GM18909 (cell line): ENCODE results near the gene SIAH3.
"Not testable (repeated sequence)": the region's sequence is repeated elsewhere in the genome, so short reads cannot be mapped to it uniquely, and the experiment has no call there.

Experiments used
- ATAC-seq: cut with Tn5 transposase; IDR thresholded peaks from one replicate; pipeline ENCODE4 v1.9.1; 2021; ENCODE audit warnings: mild to moderate bottlenecking; ENCODE audit not compliant: unreplicated experiment, poor library complexity

SIAH3 gene

GRCh38 chr13:45851171-45851921 lies at the start of gene SIAH3:
SIAH3 (minus strand) TSS chr13:45851753; CDS start chr13:45851629, 124 bp downstream.
- ATAC-seq, result no peak

DNA sequence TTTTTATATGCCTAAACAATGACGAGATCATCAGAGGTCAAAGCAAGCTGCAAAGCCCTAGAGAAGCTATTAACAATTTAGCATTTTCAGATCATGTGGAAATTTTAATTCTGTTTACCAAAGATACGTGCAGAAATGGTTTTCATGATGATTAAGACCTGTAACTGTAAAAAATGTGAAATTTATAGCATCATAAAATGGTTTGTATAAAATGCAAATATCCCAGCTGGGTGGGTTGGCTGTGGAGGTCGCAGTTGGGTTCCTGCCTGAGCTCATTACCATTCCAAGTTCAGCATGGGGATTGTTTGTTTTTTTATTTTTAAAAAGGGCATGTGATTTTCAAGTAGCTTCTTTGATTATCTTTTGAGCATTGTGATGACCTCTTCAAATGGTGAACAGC lies 47.9 kb upstream of the SIAH3 start:
- ATAC-seq, result no peak

GRCh38 chr13:45897562-45897961 lies 46.0 kb upstream of the SIAH3 start:
- no peak for ATAC-seq

DNA sequence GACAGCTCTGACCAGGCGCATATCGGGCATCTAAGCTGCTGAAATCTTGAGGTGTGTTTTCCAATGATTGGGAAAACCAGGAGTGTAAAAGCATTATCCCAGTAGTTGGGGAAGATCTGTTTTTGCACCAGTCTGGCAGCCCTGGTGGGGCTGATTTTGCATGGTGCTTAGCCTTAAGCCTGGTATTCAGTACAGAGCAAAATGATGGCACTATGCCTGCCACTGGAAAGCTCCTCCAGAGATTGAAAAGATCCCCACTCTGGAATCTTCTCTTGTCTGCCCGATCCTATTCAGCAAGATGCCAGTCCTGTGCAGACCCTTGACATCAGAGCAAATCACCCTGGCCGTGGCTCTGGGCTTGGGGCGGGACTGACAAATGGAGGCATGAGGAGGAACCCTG lies 44.7 kb upstream of the SIAH3 start:
- ATAC-seq, result no peak

DNA sequence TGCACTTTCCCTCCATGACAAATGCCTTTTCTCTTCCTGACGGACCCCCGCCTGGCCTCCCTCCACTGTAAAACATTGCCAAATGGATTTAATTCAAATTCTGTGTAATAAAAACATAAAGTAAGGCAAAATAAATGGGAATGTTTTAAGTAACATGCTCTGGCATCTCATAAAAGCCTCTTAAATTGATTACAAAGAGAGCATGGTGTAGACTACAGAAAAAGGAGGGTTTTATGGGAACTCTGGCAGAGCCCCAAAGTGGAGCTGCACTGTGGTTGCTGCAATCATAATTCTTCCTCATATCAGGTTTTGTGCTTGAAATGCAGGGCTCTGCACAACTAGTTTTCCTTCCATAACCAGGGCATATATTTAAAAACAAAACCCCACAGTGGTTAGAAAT lies 44.3 kb upstream of the SIAH3 start:
- no peak for ATAC-seq

GRCh38 chr13:45892513-45892912 lies 41.0 kb upstream of the SIAH3 start:
- no peak for ATAC-seq

DNA sequence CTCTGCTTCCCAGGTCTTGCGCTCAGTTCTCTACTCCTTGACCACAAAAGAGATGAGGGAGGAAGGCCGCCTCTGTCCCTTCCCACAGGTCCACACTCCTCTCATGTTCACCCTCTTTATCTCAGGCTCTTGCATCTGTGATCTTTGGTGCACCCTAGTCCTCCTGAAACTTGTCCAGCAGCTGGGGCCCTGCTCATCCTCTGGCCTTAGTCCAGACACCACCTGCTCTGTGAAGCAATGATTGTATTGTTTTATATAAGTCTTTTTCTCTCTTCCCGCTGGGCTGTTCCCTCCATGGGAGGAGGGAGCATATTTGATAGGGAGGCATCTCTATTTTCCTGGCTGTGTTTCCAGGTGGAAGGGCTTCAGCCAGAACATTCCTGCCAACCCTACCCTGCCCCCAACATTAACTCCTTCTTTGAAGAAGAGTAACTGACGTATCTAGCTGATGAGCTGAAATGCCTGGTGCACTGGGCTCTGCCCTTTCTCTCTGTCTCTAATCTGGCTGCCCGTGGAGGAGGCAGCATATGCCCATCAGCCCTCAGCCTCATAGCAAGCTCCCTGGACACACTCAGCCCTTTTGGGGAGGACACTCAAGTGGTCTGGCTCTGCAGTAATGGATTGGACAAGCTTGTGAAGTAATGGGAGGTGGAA lies 38.2 kb upstream of the SIAH3 start:
- no peak for ATAC-seq

- ATAC-seq, result no peak
Measured at GRCh38 chr13:45886466-45886865, 34.9 kb upstream of the SIAH3 start.

- ATAC-seq, result no peak
Measured at GRCh38 chr13:45885194-45885593, 33.6 kb upstream of the SIAH3 start.

GRCh38 chr13:45882626-45883025 lies 31.1 kb upstream of the SIAH3 start:
- no peak for ATAC-seq

GRCh38 chr13:45881353-45881752 lies 29.8 kb upstream of the SIAH3 start:
- ATAC-seq, result no peak

GRCh38 chr13:45880242-45880641 lies 28.7 kb upstream of the SIAH3 start:
- ATAC-seq, result no peak

DNA sequence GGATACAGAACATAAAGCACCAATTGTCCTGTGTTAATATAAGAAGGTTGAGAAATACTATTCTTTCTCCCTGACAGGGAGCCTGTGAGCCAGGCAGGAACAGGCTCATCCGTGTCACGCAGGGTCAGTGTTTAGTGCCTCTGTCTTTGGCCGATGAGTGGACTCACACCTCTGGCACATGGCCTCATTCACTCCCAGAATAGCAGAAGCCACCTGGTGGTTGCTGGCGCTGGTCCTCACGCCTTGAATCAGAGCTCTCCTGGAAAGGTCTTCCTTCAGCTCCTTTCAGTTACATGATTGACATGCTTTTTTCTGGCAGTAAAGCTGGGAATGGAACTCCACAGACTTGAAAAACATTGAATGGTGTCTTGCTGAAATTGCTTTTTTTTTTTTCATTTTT lies 28.1 kb upstream of the SIAH3 start:
- no peak for ATAC-seq

GRCh38 chr13:45878966-45879365 lies 27.4 kb upstream of the SIAH3 start:
- ATAC-seq, result no peak

DNA sequence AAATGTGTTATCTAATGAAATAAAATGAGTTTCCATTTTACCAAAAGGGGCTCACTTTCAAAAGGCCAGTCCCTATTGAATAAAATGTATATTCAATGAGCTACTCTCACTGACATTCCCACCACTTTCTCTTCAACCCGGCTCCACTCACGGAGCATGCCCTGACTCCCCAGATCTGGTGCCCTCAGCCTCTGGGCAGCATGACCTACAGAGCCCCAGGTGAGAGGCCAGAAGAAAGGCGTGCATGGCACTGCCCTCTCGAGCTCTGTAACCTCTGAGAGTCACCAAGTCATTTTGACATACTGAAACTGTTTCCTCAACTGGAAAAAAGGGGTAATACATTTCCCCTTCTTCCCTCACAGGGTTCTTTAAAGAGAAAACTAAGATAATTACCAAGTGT lies 25.2 kb upstream of the SIAH3 start:
- no peak for ATAC-seq

GRCh38 chr13:45875951-45876350 lies 24.4 kb upstream of the SIAH3 start:
- no peak for ATAC-seq

GRCh38 chr13:45873491-45874325 lies 22.2 kb upstream of the SIAH3 start:
- no peak for ATAC-seq

- no peak for ATAC-seq
Measured at GRCh38 chr13:45872566-45872965, 21.0 kb upstream of the SIAH3 start.

DNA sequence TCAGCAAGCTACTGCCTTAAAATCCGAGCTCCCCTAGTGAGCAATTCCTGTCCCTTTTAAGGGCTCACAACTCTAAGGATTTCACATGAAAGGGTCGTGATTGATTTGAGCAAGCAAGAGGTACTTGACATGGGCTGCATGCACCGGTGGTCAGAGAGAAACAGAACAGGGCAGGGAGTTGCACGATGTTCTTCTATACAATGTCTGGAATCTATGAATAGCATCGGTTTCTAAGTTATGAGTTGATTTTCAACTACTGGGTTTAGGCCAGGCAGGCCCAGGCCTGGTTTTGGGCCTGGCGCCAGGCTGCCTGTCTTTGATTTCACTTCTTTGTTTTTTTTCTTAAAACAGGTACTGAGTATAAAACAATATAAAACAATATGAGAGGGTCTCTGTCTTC lies 19.6 kb upstream of the SIAH3 start:
- not testable (repeated sequence) for ATAC-seq

DNA sequence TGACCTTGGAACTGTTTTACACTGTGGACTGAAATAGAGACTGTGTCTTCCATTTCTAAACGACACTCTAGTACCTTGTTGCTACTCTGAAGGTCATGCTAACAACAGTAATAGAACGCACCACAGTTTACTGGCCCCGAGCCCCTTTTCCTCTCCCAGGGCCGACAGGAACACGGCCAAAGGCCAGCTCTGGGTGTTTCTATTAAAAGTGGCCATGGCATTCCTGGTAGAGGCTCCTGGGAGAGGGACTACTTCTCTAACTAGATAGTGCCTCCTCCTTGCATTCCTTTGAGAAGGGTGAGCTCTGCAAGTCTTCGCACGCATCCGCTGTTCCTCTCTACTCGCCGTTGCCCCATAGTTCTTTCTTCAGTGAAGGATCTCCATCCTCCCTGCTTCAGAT lies 18.7 kb upstream of the SIAH3 start:
- ATAC-seq, result no peak

DNA sequence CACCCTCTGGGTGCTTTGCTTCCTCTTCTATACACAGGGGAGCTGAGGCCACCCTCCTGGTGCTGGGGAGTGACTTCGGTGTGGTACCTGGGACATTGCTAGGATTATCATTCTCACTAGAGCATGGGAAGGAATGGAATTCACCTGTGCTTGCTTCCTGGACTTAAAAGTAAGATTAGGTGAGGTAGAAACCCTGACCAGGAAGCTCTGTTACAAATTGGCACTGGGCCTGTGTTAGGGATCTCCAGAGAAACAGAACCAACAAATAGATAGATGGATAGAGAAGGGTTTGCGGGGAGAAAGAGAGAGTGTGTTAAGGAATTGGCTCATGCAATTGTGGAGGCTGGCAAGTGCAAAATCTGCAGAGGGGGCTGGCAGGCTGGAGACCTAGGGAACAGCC lies 13.9 kb upstream of the SIAH3 start:
- ATAC-seq, result no peak
